Thyroid gland (tissue), 4 donors: ENCODE measurements around the gene PRSS38. TPM values are rescaled to one million over a fixed set of nuclear protein-coding genes. Genes with fewer than 3 reads are reported as not detected.

ENCODE experiments used
- DNase-seq, 2 donors: peaks; one replicate each; pipeline ENCODE4 v3.0.0-alpha.2; 2019
- H3K27ac ChIP-seq, 3 donors: fragments of 200-600 bp; sonication (generic); 1 replicate in 2 of 3; 2 replicates in 1 of 3; pipeline ENCODE4 v1.5.1; 2016 to 2019; ENCODE audit warnings: mild to moderate bottlenecking in 1 of 3, moderate library complexity in 1 of 3
- H3K27me3 ChIP-seq: fragments of 200-600 bp; sonication (generic); one replicate; pipeline ENCODE4 v1.5.1; 2019
- H3K36me3 ChIP-seq, 2 donors: fragments of 200-600 bp; sonication (generic); one replicate each; pipeline ENCODE4 v1.5.1; 2016 to 2019
- H3K4me1 ChIP-seq, 2 donors: fragments of 200-600 bp; sonication (generic); one replicate each; pipeline ENCODE4 v1.5.1; 2017 to 2019
- H3K4me3 ChIP-seq, 3 donors: fragments of 200-600 bp; sonication (generic); replicated peaks in 1 of 3; 1 replicate in 2 of 3; 2 replicates in 1 of 3; pipeline ENCODE4 v1.5.1; 2016; ENCODE audit warnings: mild to moderate bottlenecking in 1 of 3
- H3K9me3 ChIP-seq: fragments of 200-600 bp; sonication (generic); one replicate; pipeline ENCODE4 v1.5.1; 2017
- POLR2A ChIP-seq, 2 donors: fragments of 450-650 bp; IDR thresholded peaks; one replicate each; pipeline ENCODE4 v1.6.1; 2017; ENCODE audit warnings: antibody characterized with exemption in 2 of 2, mild to moderate bottlenecking in 2 of 2, moderate library complexity in 1 of 2
- WGBS, 2 donors: methylation state at CpG; one replicate each; pipeline ENCODE4 v1.1.5; 2017; 5-methylcytosine and 5-hydroxymethylcytosine counted together
- intact Hi-C: fragments of 100-400 bp; cut with DNase I; formaldehyde crosslinking; loops from one replicate; pipeline ENCODE4 v1.15.1; 2023
- total RNA-seq, 4 donors: library from RNA; depleted of rRNA; stranded (reverse); fragments of >200 nt; gene quantifications; one replicate each; pipeline ENCODE4 v1.2.3, GENCODE V29; 2016
- TF ChIP-seq, protein P1 (sequence below), 6 experiments: fragments of 200-600 bp in 3 of 6; fragments of 450-650 bp in 3 of 6; sonication (generic) in 3 of 6; IDR thresholded peaks; one replicate each; pipeline ENCODE4 v1.5.1; 2016 to 2019; ENCODE audit warnings: antibody characterized with exemption in 6 of 6, mild to moderate bottlenecking in 2 of 6, inconsistent platforms in 1 of 6, moderate library complexity in 1 of 6

PRSS38 gene
- total RNA-seq, 4 donors from 2014 or later: not detected

DNA sequence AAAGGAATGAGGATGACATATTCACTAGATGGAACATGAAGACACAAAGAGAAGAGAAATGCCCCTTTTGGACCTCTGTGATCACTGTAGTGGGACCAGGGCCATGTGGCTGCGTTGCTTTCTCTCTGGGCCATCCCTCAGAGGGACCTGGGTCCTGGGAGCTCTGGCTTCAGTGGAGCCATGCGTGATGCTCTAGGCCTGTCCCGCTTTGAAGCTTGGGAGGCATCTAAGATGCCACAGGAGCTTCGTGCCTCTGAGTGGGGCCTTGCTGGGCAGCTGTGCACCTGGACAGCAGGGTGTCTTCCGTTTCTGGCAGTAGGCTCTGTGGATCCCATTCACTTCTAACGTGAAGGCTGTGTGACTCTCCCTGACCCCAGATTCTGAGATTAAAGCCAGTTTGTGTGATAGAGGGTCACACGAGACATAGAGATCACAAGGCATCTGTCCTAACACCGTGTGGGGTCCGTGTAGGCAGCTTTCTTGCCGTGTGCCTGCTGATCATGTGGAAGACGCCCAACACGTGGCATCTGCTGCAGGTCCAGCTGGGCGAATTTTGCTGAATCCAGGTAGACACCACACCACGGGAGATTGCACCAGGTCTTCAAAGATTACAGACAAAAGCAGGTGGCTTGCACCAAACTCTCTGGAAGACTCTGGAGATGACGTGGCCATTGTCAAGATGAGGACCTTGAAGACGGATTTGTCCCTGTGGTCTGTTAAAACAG lies 17.2 kb upstream of the PRSS38 start:
- Histone ChIP-seq H3K36me3 (no peaks in the 10 kb centered on the region), H3K4me1 (peaks cover 0 to 10% of the 10 kb centered on the region in 2 donors), H3K9me3 (no peaks in the 10 kb centered on the region), H3K27ac (no peak overlapping the region), H3K4me3 (no peak overlapping the region), H3K27me3 (no peaks in the 10 kb centered on the region)
- WGBS, 2 donors: 80 to 81% methylated on average over 11 to 16 of the region's 16 CpGs
- intact Hi-C loops: no loop called here
- DNase-seq: no peak
- TF ChIP-seq POLR2A (IDR thresholded peaks at IDR 0.05): no peak
- TF ChIP-seq, protein P1, sequence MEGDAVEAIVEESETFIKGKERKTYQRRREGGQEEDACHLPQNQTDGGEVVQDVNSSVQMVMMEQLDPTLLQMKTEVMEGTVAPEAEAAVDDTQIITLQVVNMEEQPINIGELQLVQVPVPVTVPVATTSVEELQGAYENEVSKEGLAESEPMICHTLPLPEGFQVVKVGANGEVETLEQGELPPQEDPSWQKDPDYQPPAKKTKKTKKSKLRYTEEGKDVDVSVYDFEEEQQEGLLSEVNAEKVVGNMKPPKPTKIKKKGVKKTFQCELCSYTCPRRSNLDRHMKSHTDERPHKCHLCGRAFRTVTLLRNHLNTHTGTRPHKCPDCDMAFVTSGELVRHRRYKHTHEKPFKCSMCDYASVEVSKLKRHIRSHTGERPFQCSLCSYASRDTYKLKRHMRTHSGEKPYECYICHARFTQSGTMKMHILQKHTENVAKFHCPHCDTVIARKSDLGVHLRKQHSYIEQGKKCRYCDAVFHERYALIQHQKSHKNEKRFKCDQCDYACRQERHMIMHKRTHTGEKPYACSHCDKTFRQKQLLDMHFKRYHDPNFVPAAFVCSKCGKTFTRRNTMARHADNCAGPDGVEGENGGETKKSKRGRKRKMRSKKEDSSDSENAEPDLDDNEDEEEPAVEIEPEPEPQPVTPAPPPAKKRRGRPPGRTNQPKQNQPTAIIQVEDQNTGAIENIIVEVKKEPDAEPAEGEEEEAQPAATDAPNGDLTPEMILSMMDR (IDR thresholded peaks at IDR 0.05): no peak

DNA sequence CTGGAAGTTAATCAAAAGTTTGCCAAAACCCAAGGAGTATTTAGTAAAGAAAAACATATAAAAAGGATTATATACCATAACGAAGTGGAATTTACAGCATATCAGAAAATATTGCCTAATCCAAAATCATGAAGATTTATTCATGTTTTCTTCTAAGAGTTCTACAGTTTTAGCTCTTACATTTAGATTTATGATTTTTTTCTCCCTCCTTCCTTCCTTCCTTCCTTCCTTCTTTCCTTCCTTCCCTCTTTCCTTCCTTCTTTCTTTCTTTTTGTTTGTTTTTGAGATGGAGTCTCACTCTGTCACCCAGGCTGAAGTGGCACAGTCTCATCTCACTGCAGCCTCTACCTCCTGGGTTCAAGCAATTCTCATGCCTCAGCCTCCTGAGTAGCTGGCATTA lies 15.7 kb upstream of the PRSS38 start:
- TF ChIP-seq, protein P1 (IDR thresholded peaks at IDR 0.05): no peak
- DNase-seq: no peak
- intact Hi-C loops: no loop called here
- no peaks in the 10 kb centered on the region for H3K9me3 ChIP-seq
- peaks cover 0 to 2% of the 10 kb centered on the region in 2 donors for H3K4me1 ChIP-seq
- no peaks in the 10 kb centered on the region for H3K36me3 ChIP-seq
- 82 to 88% methylated on average over 1 of the region's 1 CpG for WGBS, 2 donors
- no peak overlapping the region for H3K27ac ChIP-seq
- H3K4me3 ChIP-seq: no peak overlapping the region
- no peaks in the 10 kb centered on the region for H3K27me3 ChIP-seq

GRCh38 chr1:227803933-227804332 lies 11.5 kb upstream of the PRSS38 start:
- H3K27me3 ChIP-seq: no peaks in the 10 kb centered on the region
- H3K4me3 ChIP-seq: no peak overlapping the region
- intact Hi-C loops: no loop called here
- H3K36me3 ChIP-seq: no peaks in the 10 kb centered on the region
- no peak for DNase-seq
- no peaks in the 10 kb centered on the region for H3K4me1 ChIP-seq
- H3K9me3 ChIP-seq: no peaks in the 10 kb centered on the region
- no peak overlapping the region for H3K27ac ChIP-seq
- no peak for TF ChIP-seq POLR2A (IDR thresholded peaks at IDR 0.05)
- TF ChIP-seq, protein P1 (IDR thresholded peaks at IDR 0.05): no peak

GRCh38 chr1:227805606-227806197 lies 9.8 kb upstream of the PRSS38 start:
- Histone ChIP-seq H3K4me1 (no peaks in the 10 kb centered on the region), H3K36me3 (no peaks in the 10 kb centered on the region), H3K9me3 (no peaks in the 10 kb centered on the region), H3K27me3 (no peaks in the 10 kb centered on the region), H3K4me3 (no peak overlapping the region), H3K27ac (no peak overlapping the region)
- DNase-seq: no peak
- 73 to 74% methylated on average over 6 of the region's 6 CpGs for WGBS, 2 donors
- intact Hi-C loops: no loop called here
- TF ChIP-seq, protein P1 (IDR thresholded peaks at IDR 0.05): no peak
- TF ChIP-seq POLR2A (IDR thresholded peaks at IDR 0.05): no peak

DNA sequence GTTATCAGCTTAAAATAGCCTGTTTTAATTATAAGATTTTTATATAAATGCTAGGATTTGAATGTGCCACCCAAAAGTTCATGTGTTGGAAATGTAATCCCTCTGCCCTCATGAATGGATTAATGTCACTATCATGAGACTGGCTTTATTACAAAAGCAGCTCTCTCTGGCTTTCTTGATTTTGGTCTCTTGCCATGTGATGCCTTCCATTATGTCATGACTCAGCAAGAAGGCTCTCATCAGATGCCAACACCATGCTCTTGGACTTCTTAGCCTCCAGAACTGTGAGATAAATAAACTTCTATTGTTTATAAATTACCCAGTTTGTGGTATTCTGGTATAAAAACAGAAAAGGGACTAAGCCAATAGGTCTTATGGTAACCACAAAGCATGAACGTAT lies 6.9 kb upstream of the PRSS38 start:
- H3K27ac ChIP-seq: no peak overlapping the region
- no peak overlapping the region for H3K4me3 ChIP-seq
- H3K4me1 ChIP-seq: no peaks in the 10 kb centered on the region
- intact Hi-C loops: no loop called here
- H3K36me3 ChIP-seq: no peaks in the 10 kb centered on the region
- H3K27me3 ChIP-seq: no peaks in the 10 kb centered on the region
- no peaks in the 10 kb centered on the region for H3K9me3 ChIP-seq
- DNase-seq: no peak
- TF ChIP-seq, protein P1 (IDR thresholded peaks at IDR 0.05): no peak
- TF ChIP-seq POLR2A (IDR thresholded peaks at IDR 0.05): no peak
- WGBS, 2 donors: 84 to 88% methylated on average over 1 of the region's 1 CpG
